GM12892 (cell line): ENCODE measurements around the gene ZNF594.
"Not testable (repeated sequence)": the region's sequence is repeated elsewhere in the genome, so short reads cannot be mapped to it uniquely, and the experiment has no call there.

Source experiments
- POLR2A ChIP-seq: IDR thresholded peaks from 2 replicates; pipeline ENCODE4 v1.6.1; 2011; ENCODE audit warnings: low read depth, low read length, control low read depth
- POLR2AphosphoS5 ChIP-seq: IDR thresholded peaks from 2 replicates; pipeline ENCODE4 v1.6.1; 2011; ENCODE audit warnings: low read depth, low read length, control low read depth
- TAF1 ChIP-seq: IDR thresholded peaks from 2 replicates; pipeline ENCODE4 v1.6.1; 2011; ENCODE audit warnings: low read depth, mild to moderate bottlenecking, control low read depth, low read length, borderline replicate concordance

GRCh38 chr17:5239769-5240168, 48.1 kb upstream of the ZNF594 start:
- TF ChIP-seq POLR2A, POLR2AphosphoS5, TAF1: not testable (repeated sequence)
